GM12878 (cell line): ENCODE measurements around the gene AP1B1.

Experiments used
- CREB1 ChIP-seq: IDR thresholded peaks from 2 replicates; pipeline ENCODE4 v1.6.1; 2012; ENCODE audit warnings: low read depth, mild to moderate bottlenecking, inconsistent platforms
- CTCF ChIP-seq, 3 experiments: IDR thresholded peaks in 2 of 3; conservative IDR thresholded peaks in 1 of 3; 2 replicates each; pipeline ENCODE4 v1.5.1; 2011; ENCODE audit warnings: low read depth in 3 of 3, low read length in 3 of 3, mild to moderate bottlenecking in 3 of 3, control low read depth in 2 of 3, moderate library complexity in 2 of 3, inconsistent platforms in 1 of 3, mixed read lengths in 1 of 3; ENCODE audit not compliant: control insufficient read depth in 2 of 3, insufficient read depth in 1 of 3; ENCODE audit errors: extremely low read depth in 1 of 3
- MXI1 ChIP-seq: fragments of 150-350 bp; IDR thresholded peaks from 2 replicates; pipeline ENCODE4 v1.6.1; 2011; ENCODE audit warnings: low read depth, mild to moderate bottlenecking, inconsistent platforms, low read length, improper control_type of control experiment
- POLR2A ChIP-seq: IDR thresholded peaks from 2 replicates; pipeline ENCODE4 v1.6.1; 2011; ENCODE audit warnings: low read depth, mild to moderate bottlenecking, low read length
- POLR2AphosphoS2 ChIP-seq: IDR thresholded peaks from 2 replicates; pipeline ENCODE4 v1.6.1; 2011; ENCODE audit warnings: low read depth, mild to moderate bottlenecking, low read length, improper control_type of control experiment, moderate library complexity
- POLR2AphosphoS5 ChIP-seq: IDR thresholded peaks from 2 replicates; pipeline ENCODE4 v1.6.1; 2011; ENCODE audit warnings: mild to moderate bottlenecking, low read length, inconsistent platforms
- TCF12 ChIP-seq: IDR thresholded peaks from 2 replicates; pipeline ENCODE4 v1.6.1; 2011; ENCODE audit warnings: low read depth, mild to moderate bottlenecking, low read length
- ZNF217 ChIP-seq: fragments of 450-650 bp; IDR thresholded peaks from 2 replicates; pipeline ENCODE4 v1.6.1; 2017; ENCODE audit warnings: antibody characterized with exemption, mild to moderate bottlenecking

DNA sequence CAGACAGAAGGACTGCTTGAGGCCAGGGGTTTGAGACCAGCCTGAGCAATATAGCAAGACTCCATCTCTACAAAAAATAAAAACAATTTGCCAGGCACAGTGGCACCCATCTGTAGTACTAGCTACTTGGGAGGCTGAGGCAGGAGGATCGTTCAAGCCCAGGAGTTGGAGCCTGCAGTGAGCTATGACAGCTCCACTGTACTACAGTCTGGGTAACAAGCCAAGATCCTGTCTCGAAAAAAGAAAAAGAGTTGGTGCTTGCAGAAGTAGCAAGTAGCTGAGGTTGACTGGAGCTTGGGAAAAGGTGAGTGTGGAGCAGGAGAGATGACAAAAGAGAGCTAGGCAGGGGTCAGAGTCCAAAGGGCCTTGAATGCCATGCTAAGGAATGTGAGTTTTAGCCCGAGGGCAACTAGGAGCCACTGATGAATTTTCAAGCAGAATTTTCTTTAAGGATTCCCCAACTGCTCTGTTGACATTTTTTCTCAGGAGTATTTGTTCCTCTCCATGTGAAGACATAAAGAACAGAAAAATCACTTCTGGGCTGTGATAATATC, 3.1 kb downstream of the AP1B1 start:
- TF ChIP-seq TCF12 (no peak), CTCF (IDR thresholded peaks at IDR 0.05 in 2 of 3, conservative IDR thresholded peaks at IDR 0.05 in 1 of 3; ENCODE audit: control insufficient read depth in 2 of 3, extremely low read depth in 1 of 3, insufficient read depth in 1 of 3, low read depth in 3 of 3, low read length in 3 of 3) (no peak), MXI1 (no peak), CREB1 (no peak), POLR2A (no peak), POLR2AphosphoS2 (no peak), POLR2AphosphoS5 (no peak), ZNF217 (no peak)
